Right lobe of liver (tissue), 6 donors: ENCODE measurements around the gene TCF12. TPM values are rescaled to one million over a fixed set of nuclear protein-coding genes. Genes with fewer than 3 reads are reported as not detected.

Experiments
- ATAC-seq, 4 donors: fragments of 200-7000 bp; cut with Tn5 transposase; one replicate each; pipeline ENCODE4 v1.9.1; 2020; ENCODE audit warnings: mild to moderate bottlenecking in 4 of 4, moderate library complexity in 4 of 4
- DNase-seq, 3 donors: peaks; one replicate each; pipeline ENCODE4 v3.0.0-alpha.2; 2020
- H3K27ac ChIP-seq, 3 donors: fragments of 200-600 bp; one replicate each; pipeline ENCODE4 v1.8.0; 2022
- H3K27me3 ChIP-seq, 2 donors: fragments of 200-600 bp; one replicate each; pipeline ENCODE4 v1.8.0; 2022
- H3K36me3 ChIP-seq, 4 donors: fragments of 200-600 bp; sonication (generic) in 1 of 4; one replicate each; pipeline versions ENCODE4 v1.5.1 to v1.8.0; 2017 to 2022; ENCODE audit warnings: control low read depth in 1 of 4
- H3K4me1 ChIP-seq, 4 donors: fragments of 200-600 bp; sonication (generic) in 1 of 4; one replicate each; pipeline versions ENCODE4 v1.5.1 to v1.8.0; 2017 to 2022; ENCODE audit warnings: control low read depth in 1 of 4
- H3K4me3 ChIP-seq, 3 donors: fragments of 200-600 bp; one replicate each; pipeline ENCODE4 v1.8.0; 2022
- H3K9me3 ChIP-seq, 4 donors: fragments of 200-600 bp; sonication (generic) in 1 of 4; one replicate each; pipeline versions ENCODE4 v1.5.1 to v1.8.0; 2017 to 2022; ENCODE audit warnings: control low read depth in 1 of 4
- POLR2A ChIP-seq: fragments of 450-650 bp; IDR thresholded peaks from one replicate; pipeline ENCODE4 v1.6.1; 2017; ENCODE audit warnings: antibody characterized with exemption, mild to moderate bottlenecking
- WGBS: methylation state at CpG from one replicate; pipeline ENCODE4 v1.1.6; 2018; ENCODE audit warnings: low coverage, low lambda C conversion rate; ENCODE audit not compliant: insufficient coverage; ENCODE audit errors: missing lambda C conversion rate; 5-methylcytosine and 5-hydroxymethylcytosine counted together
- intact Hi-C, 2 donors: fragments of 100-400 bp; cut with DNase I; formaldehyde crosslinking; loops; one replicate each; pipeline versions ENCODE4 v1.11.2 to v1.14.1; 2022
- total RNA-seq, 6 experiments: library from RNA; depleted of rRNA in 2 of 6; stranded (reverse); fragments of >200 nt in 2 of 6; fragmentation: NEBNext Ultra II Directional in 3 of 6; extraction: Animal tissue kit (Norgen Biotek cat#: 25700) in 3 of 6; gene quantifications; one replicate each; pipeline versions ENCODE4 v1.1.0 to v1.2.4, GENCODE V29; 2016 to 2023
- TF ChIP-seq, protein P1 (sequence below), 4 donors: fragments of 200-600 bp in 3 of 4; fragments of 450-650 bp in 1 of 4; IDR thresholded peaks; one replicate each; pipeline versions ENCODE4 v1.5.1 to v1.8.0; 2016 to 2022; ENCODE audit warnings: antibody characterized with exemption in 4 of 4, mild to moderate bottlenecking in 2 of 4
- donor health status: DM: no; HTN: yes; CAD: no.
- donor health status: DM: no; HTN: no; CAD: no.
- donor health status: DM: no; HTN: no; CAD: no.
- donor health status: DM: no; HTN: yes; CAD: no.
- donor health status: DM: no; HTN: yes; CAD: no.

Gene TCF12
- total RNA-seq, 6 experiments from 2014 or later, result 28.9 to 41.9 (median 35.3) TPM

GRCh38 chr15:57220205-57220604 lies 301.8 kb downstream of the TCF12 start:
- no peak for DNase-seq
- H3K9me3 ChIP-seq, result no peaks in the 10 kb centered on the region
- H3K36me3 ChIP-seq, result no peaks in the 10 kb centered on the region
- intact Hi-C loops, result no loop called here
- no peak for TF ChIP-seq POLR2A
- TF ChIP-seq, protein P1, sequence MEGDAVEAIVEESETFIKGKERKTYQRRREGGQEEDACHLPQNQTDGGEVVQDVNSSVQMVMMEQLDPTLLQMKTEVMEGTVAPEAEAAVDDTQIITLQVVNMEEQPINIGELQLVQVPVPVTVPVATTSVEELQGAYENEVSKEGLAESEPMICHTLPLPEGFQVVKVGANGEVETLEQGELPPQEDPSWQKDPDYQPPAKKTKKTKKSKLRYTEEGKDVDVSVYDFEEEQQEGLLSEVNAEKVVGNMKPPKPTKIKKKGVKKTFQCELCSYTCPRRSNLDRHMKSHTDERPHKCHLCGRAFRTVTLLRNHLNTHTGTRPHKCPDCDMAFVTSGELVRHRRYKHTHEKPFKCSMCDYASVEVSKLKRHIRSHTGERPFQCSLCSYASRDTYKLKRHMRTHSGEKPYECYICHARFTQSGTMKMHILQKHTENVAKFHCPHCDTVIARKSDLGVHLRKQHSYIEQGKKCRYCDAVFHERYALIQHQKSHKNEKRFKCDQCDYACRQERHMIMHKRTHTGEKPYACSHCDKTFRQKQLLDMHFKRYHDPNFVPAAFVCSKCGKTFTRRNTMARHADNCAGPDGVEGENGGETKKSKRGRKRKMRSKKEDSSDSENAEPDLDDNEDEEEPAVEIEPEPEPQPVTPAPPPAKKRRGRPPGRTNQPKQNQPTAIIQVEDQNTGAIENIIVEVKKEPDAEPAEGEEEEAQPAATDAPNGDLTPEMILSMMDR (IDR thresholded peaks at IDR 0.05), result no peak
- no peak overlapping the region for H3K4me3 ChIP-seq
- WGBS, result 62% methylated on average over 2 of the region's 2 CpGs
- no peaks in the 10 kb centered on the region for H3K4me1 ChIP-seq
- no peak for ATAC-seq
- H3K27me3 ChIP-seq, result no peaks in the 10 kb centered on the region
- H3K27ac ChIP-seq, result no peak overlapping the region

- Histone ChIP-seq H3K36me3 (no peaks in the 10 kb centered on the region), H3K4me3 (no peak overlapping the region), H3K9me3 (no peaks in the 10 kb centered on the region), H3K4me1 (no peaks in the 10 kb centered on the region), H3K27me3 (no peaks in the 10 kb centered on the region), H3K27ac (no peak overlapping the region)
- WGBS, result 29% methylated on average over 1 of the region's 1 CpG
- DNase-seq (no peak), ATAC-seq (no peak)
- intact Hi-C loops, result no loop called here
- no peak for TF ChIP-seq POLR2A
- TF ChIP-seq, protein P1 (IDR thresholded peaks at IDR 0.05), result no peak
Measured at GRCh38 chr15:57221134-57221533, 302.7 kb downstream of the TCF12 start.

DNA sequence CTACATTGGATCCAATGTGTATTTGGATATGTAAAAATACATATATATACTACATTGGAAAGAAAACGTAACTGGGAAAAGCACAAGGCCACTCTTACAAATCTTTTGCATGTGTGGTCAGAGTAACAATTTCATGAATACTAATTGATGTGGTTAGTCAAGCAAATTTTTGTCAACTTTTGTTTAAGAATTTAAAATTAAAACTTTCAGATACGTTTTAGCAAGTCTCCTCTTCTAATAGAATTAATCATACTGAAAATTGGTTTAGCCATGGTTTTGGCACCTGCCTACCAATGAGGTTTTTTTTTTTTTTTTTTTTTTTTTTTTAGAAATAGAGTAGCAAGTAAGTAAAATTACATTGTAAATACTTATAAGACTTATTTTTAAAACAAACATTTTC lies 304.9 kb downstream of the TCF12 start:
- Histone ChIP-seq H3K27ac (no peak overlapping the region), H3K36me3 (no peaks in the 10 kb centered on the region), H3K4me1 (no peaks in the 10 kb centered on the region), H3K9me3 (no peaks in the 10 kb centered on the region), H3K27me3 (no peaks in the 10 kb centered on the region), H3K4me3 (no peak overlapping the region)
- TF ChIP-seq POLR2A, result no peak
- TF ChIP-seq, protein P1 (IDR thresholded peaks at IDR 0.05), result no peak
- no peak for ATAC-seq
- no peak for DNase-seq
- 67% methylated on average over 2 of the region's 2 CpGs for WGBS
- intact Hi-C loops, result no loop called here

DNA sequence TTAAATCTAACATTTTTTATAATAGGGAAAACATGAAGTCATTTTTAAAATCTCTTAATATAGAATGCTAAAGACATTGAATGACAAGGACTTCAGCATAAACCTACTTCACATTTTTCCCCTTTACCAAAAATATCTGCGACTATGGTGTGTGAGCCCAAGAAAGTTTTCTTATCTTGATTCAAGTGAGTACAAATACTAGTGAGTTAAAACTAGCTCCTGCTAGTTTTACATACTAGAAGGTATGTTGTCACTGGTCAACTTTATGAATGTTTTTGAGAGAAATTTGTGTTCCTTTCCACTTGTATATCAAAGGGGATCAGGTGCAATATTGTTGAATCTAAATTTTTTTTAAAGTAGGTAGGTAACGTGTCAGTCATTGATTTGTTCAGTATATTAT lies 305.4 kb downstream of the TCF12 start:
- Histone ChIP-seq H3K4me1 (no peaks in the 10 kb centered on the region), H3K27me3 (no peaks in the 10 kb centered on the region), H3K36me3 (no peaks in the 10 kb centered on the region), H3K27ac (no peak overlapping the region), H3K9me3 (no peaks in the 10 kb centered on the region), H3K4me3 (no peak overlapping the region)
- no peak for DNase-seq
- 61% methylated on average over 2 of the region's 2 CpGs for WGBS
- TF ChIP-seq, protein P1 (IDR thresholded peaks at IDR 0.05), result no peak
- TF ChIP-seq POLR2A, result no peak
- no peak for ATAC-seq
- intact Hi-C loops, result no loop called here

DNA sequence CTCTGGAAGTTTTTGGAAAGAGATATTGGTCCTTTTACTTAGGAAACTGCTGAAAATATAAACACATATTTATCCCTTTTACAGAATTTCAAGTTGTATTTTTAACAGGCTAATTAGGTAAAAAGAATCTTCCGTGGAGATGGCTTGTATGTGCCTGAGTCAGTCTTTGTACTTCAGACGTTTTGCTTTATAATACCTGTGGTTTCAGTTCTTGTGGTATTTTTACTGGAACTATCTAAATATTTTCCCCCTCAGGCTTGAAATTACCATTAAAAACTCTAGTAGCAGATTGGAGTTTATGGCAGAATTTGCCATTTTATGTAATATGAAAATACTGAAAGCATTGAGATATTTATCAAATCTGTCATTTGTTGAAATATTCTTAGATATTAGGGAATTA lies 306.2 kb downstream of the TCF12 start:
- no peak for DNase-seq
- intact Hi-C loops, result no loop called here
- 48% methylated on average over 2 of the region's 2 CpGs for WGBS
- TF ChIP-seq POLR2A, result no peak
- TF ChIP-seq, protein P1 (IDR thresholded peaks at IDR 0.05), result no peak
- no peak overlapping the region for H3K4me3 ChIP-seq
- no peaks in the 10 kb centered on the region for H3K27me3 ChIP-seq
- H3K27ac ChIP-seq, result no peak overlapping the region
- no peaks in the 10 kb centered on the region for H3K4me1 ChIP-seq
- H3K9me3 ChIP-seq, result no peaks in the 10 kb centered on the region
- ATAC-seq, result no peak
- no peaks in the 10 kb centered on the region for H3K36me3 ChIP-seq
